Astrocyte of the cerebellum (primary cell): ENCODE data around the gene ASCL3.

ENCODE experiments used
- DNase-seq: peaks from one replicate; pipeline ENCODE4 v3.0.0-alpha.2; 2011; ENCODE audit warnings: low read depth
- H3K4me3 ChIP-seq: 2 replicates; pipeline ENCODE4 v1.5.1; 2011; ENCODE audit warnings: mild to moderate bottlenecking, low read depth, low read length, moderate library complexity
- CTCF ChIP-seq: IDR thresholded peaks from 2 replicates; pipeline ENCODE4 v1.5.1; 2012; ENCODE audit warnings: low read length, low read depth, moderate library complexity, mild to moderate bottlenecking; ENCODE audit errors: missing control alignments
- in situ Hi-C: cut with HindIII; loops from 2 replicates; pipeline ENCODE4 v1.10.0; 2017; ENCODE audit warnings: low sequenced_read_pairs

The ASCL3 gene

GRCh38 chr11:8934742-8935488 is 7.9 kb downstream of the ASCL3 start:
- DNase-seq = no peak
- no peak overlapping the region for H3K4me3 ChIP-seq
- in situ Hi-C loops = no loop called here
- TF ChIP-seq CTCF = no peak

- H3K4me3 ChIP-seq = no peak overlapping the region
- TF ChIP-seq CTCF = no peak
- in situ Hi-C loops = no loop called here
- no peak for DNase-seq
Observed at GRCh38 chr11:8933931-8934330, 8.9 kb downstream of the ASCL3 start.

- no peak for DNase-seq
- no peak within 1 kb of the TSS for H3K4me3 ChIP-seq
- no peak for TF ChIP-seq CTCF
- in situ Hi-C loops = no loop called here
Observed at GRCh38 chr11:8932564-8933180, 10.1 kb downstream of the ASCL3 start, which contains the start of gene C11orf16. Gene C11orf16 (minus strand): TSS chr11:8932947. CDS start chr11:8932308, 639 bp downstream.

GRCh38 chr11:8930456-8931175 is 12.2 kb downstream of the ASCL3 start:
- in situ Hi-C loops = no loop called here
- no peak overlapping the region for H3K4me3 ChIP-seq
- TF ChIP-seq CTCF = no peak
- no peak for DNase-seq

GRCh38 chr11:8928981-8929615 is 13.7 kb downstream of the ASCL3 start:
- no peak overlapping the region for H3K4me3 ChIP-seq
- TF ChIP-seq CTCF = no peak
- no peak for DNase-seq
- in situ Hi-C loops = no loop called here

- no peak for TF ChIP-seq CTCF
- in situ Hi-C loops = no loop called here
- H3K4me3 ChIP-seq = no peak overlapping the region
- DNase-seq = no peak
Observed at GRCh38 chr11:8928205-8928604, 14.6 kb downstream of the ASCL3 start.
